Measurements from ENCODE around the gene NLGN3.
A peak's percentile ranks its signal among the peaks of the same experiment; 100 is the strongest.
"Not testable (repeated sequence)": the region's sequence is repeated elsewhere in the genome, so short reads cannot be mapped to it uniquely, and the experiment has no call there.

Gene NLGN3

GRCh38 chrX:71170660-71171059 is 26.0 kb downstream of the NLGN3 start:
- no peak for DNase-seq (ENCODE audit: low read depth)

GRCh38 chrX:71171110-71171801 is 26.6 kb downstream of the NLGN3 start:
- DNase-seq (ENCODE audit: low read depth), result no peak

- no peak for DNase-seq (ENCODE audit: low read depth)
Measured at GRCh38 chrX:71173440-71173839, 28.8 kb downstream of the NLGN3 start.

- DNase-seq (ENCODE audit: low read depth), result no peak
Measured at GRCh38 chrX:71174795-71175194, 30.2 kb downstream of the NLGN3 start.

- no peak for DNase-seq (ENCODE audit: low read depth)
Measured at GRCh38 chrX:71175531-71175930, 30.9 kb downstream of the NLGN3 start.

GRCh38 chrX:71177327-71177726 is 32.7 kb downstream of the NLGN3 start:
- no peak for DNase-seq (ENCODE audit: low read depth)

GRCh38 chrX:71178908-71179307 is 34.3 kb downstream of the NLGN3 start:
- peak; percentile 18 for DNase-seq (ENCODE audit: low read depth)

GRCh38 chrX:71180579-71181265 is 36.1 kb downstream of the NLGN3 start:
- DNase-seq (ENCODE audit: low read depth), result not testable (repeated sequence)

- peak; percentile 16 for DNase-seq (ENCODE audit: low read depth)
Measured at GRCh38 chrX:71181558-71181909, 36.9 kb downstream of the NLGN3 start.

GRCh38 chrX:71181910-71182799 is 37.5 kb downstream of the NLGN3 start:
- DNase-seq (ENCODE audit: low read depth), result peak; percentile 67

GRCh38 chrX:71182871-71183270 is 38.2 kb downstream of the NLGN3 start:
- DNase-seq (ENCODE audit: low read depth), result no peak

GRCh38 chrX:71183341-71183740 is 38.7 kb downstream of the NLGN3 start:
- DNase-seq (ENCODE audit: low read depth), result no peak

- no peak for DNase-seq (ENCODE audit: low read depth)
Measured at GRCh38 chrX:71184092-71184491, 39.5 kb downstream of the NLGN3 start.

- no peak for DNase-seq (ENCODE audit: low read depth)
Measured at GRCh38 chrX:71184803-71185495, 40.3 kb downstream of the NLGN3 start.

- DNase-seq (ENCODE audit: low read depth), result no peak
Measured at GRCh38 chrX:71191248-71191647, 46.6 kb downstream of the NLGN3 start.

GRCh38 chrX:71195964-71196649 is 51.5 kb downstream of the NLGN3 start:
- DNase-seq (ENCODE audit: low read depth), result no peak

GRCh38 chrX:71198066-71198465 is 53.4 kb downstream of the NLGN3 start:
- no peak for DNase-seq (ENCODE audit: low read depth)

- DNase-seq (ENCODE audit: low read depth), result no peak
Measured at GRCh38 chrX:71199252-71200008, 54.8 kb downstream of the NLGN3 start.

- DNase-seq (ENCODE audit: low read depth), result no peak
Measured at GRCh38 chrX:71210816-71211215, 66.2 kb downstream of the NLGN3 start.

GRCh38 chrX:71212536-71212935 is 67.9 kb downstream of the NLGN3 start:
- no peak for DNase-seq (ENCODE audit: low read depth)

GRCh38 chrX:71214152-71214551 is 69.5 kb downstream of the NLGN3 start:
- DNase-seq (ENCODE audit: low read depth), result no peak

All from activated T-cell treated with anti-CD3 and anti-CD28 coated beads for 48 hours (primary cell).